ENCODE measurements around the gene PAX5.

- TF ChIP-seq TAF1 (IDR thresholded peaks at IDR 0.05; ENCODE audit: low read depth) (no peak), EZH2 (IDR thresholded peaks at IDR 0.05; ENCODE audit: borderline replicate concordance, insufficient read depth, low read length, poor library complexity, severe bottlenecking) (no peak), CTCF (IDR thresholded peaks at IDR 0.05; ENCODE audit: poor library complexity, severe bottlenecking) (no peak), SMC3 (conservative IDR thresholded peaks at IDR 0.05; ENCODE audit: poor library complexity) (no peak), MXI1 (conservative IDR thresholded peaks at IDR 0.05; ENCODE audit: poor library complexity, severe bottlenecking) (no peak), POLR2AphosphoS5 (IDR thresholded peaks at IDR 0.05) (no peak), EP300 (conservative IDR thresholded peaks at IDR 0.05; ENCODE audit: poor library complexity, severe bottlenecking) (no peak)
These were observed 105.3 kb downstream of the PAX5 start for GRCh38 chr9:36928670-36929349.
